C4-2B (cell line): ENCODE data around the gene PARVB.

Experiments used
- ZFX ChIP-seq: fragments of 450-650 bp; IDR thresholded peaks from 2 replicates; pipeline ENCODE4 v1.6.1; 2017
- TF ChIP-seq, protein P1 (sequence below): fragments of 450-650 bp; conservative IDR thresholded peaks from 2 replicates; pipeline ENCODE4 v1.5.1; 2017; ENCODE audit warnings: mild to moderate bottlenecking

DNA sequence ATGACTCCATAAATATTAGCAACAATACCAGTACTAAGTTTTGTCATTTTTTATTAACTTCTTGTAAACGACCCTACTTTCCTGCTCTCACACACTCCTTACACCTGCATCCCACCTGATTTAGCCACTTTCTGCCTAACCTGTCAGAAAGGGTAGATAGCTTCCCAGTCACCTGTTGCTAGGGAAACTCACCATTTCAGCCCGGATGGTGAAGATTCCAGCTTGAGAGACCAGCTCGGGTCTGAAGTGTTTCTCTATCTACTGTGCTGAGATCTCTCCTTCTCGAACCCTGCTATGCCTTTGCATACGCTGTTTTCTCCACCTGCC is 156.6 kb downstream of the PARVB start, which contains the start of gene PARVG:
- TF ChIP-seq, protein P1, sequence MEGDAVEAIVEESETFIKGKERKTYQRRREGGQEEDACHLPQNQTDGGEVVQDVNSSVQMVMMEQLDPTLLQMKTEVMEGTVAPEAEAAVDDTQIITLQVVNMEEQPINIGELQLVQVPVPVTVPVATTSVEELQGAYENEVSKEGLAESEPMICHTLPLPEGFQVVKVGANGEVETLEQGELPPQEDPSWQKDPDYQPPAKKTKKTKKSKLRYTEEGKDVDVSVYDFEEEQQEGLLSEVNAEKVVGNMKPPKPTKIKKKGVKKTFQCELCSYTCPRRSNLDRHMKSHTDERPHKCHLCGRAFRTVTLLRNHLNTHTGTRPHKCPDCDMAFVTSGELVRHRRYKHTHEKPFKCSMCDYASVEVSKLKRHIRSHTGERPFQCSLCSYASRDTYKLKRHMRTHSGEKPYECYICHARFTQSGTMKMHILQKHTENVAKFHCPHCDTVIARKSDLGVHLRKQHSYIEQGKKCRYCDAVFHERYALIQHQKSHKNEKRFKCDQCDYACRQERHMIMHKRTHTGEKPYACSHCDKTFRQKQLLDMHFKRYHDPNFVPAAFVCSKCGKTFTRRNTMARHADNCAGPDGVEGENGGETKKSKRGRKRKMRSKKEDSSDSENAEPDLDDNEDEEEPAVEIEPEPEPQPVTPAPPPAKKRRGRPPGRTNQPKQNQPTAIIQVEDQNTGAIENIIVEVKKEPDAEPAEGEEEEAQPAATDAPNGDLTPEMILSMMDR: no peak
- no peak for TF ChIP-seq ZFX
